ENCODE data around the gene SORBS1. TPM values are rescaled to one million over a fixed set of nuclear protein-coding genes. Genes with fewer than 3 reads are reported as not detected.

The SORBS1 gene
- total RNA-seq, 2 donors from 2014 or later = 17.6 to 150 TPM

DNA sequence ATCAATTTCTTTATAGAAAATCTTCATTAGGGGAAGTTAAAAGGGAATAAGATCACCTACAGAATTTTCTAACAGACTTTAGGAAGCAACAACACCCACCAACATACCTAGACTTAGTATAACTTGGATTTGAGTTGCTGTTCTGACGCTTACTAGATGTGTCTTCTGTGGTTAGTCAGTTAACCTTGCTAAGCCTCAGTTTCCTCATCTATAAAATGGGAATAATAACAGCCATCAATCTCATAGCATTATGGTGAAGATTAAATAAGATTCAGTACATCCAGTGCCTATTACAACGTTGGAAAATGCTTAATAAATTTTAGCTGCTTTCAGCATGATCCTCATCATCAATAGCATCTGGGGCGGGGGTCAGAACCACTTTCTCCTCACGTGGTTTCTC lies 106.2 kb downstream of the SORBS1 start:
- H3K27ac ChIP-seq = no peak overlapping the region
- no peak for TF ChIP-seq CTCF (IDR thresholded peaks at IDR 0.05)
- no peaks in the 10 kb centered on the region for H3K4me1 ChIP-seq
- no peak overlapping the region for H3K9ac ChIP-seq (ENCODE audit: low read depth in 2 of 2, low read length in 2 of 2)
- no peaks in the 10 kb centered on the region for H3K9me3 ChIP-seq
- H3K4me3 ChIP-seq = no peak overlapping the region
- DNase-seq = no peak
- intact Hi-C loops (cut with DNase I) = no loop called here
- H3K36me3 ChIP-seq = no peaks in the 10 kb centered on the region
- no peaks in the 10 kb centered on the region for H3K27me3 ChIP-seq

DNA sequence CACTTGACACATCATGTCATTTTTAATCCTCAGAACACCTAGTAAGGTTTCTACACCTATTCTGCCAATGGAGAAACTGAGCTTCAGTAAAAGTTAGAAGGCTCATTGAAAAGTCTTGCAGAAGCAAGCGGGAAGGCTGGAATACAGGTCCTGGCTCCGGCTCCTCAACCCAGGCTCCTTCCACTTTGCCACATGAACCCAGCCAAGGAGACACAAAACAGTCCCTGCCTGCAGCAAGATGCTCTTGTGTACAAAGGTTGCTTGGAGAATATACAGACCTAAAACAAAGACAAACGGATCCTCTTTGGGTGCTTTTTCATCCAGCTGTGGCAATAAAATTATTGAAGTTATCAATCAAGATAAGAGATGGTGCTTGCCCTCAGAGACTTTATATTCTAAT lies 106.8 kb downstream of the SORBS1 start:
- H3K4me3 ChIP-seq = no peak overlapping the region
- H3K9me3 ChIP-seq = no peaks in the 10 kb centered on the region
- no peak overlapping the region for H3K9ac ChIP-seq (ENCODE audit: low read depth in 2 of 2, low read length in 2 of 2)
- intact Hi-C loops (cut with DNase I) = no loop called here
- H3K36me3 ChIP-seq = no peaks in the 10 kb centered on the region
- no peaks in the 10 kb centered on the region for H3K4me1 ChIP-seq
- TF ChIP-seq CTCF (IDR thresholded peaks at IDR 0.05) = no peak
- H3K27me3 ChIP-seq = no peaks in the 10 kb centered on the region
- no peak overlapping the region for H3K27ac ChIP-seq
- DNase-seq = no peak

GRCh38 chr10:95451568-95452524 lies 109.3 kb downstream of the SORBS1 start:
- H3K4me1 ChIP-seq = no peaks in the 10 kb centered on the region
- no peaks in the 10 kb centered on the region for H3K36me3 ChIP-seq
- no peak overlapping the region for H3K4me3 ChIP-seq
- H3K27me3 ChIP-seq = no peaks in the 10 kb centered on the region
- no peaks in the 10 kb centered on the region for H3K9me3 ChIP-seq
- no peak for DNase-seq
- no peak for TF ChIP-seq CTCF (IDR thresholded peaks at IDR 0.05)
- H3K27ac ChIP-seq = no peak overlapping the region
- H3K9ac ChIP-seq (ENCODE audit: low read depth in 2 of 2, low read length in 2 of 2) = no peak overlapping the region
- intact Hi-C loops (cut with DNase I) = no loop called here

- Histone ChIP-seq H3K36me3 (no peaks in the 10 kb centered on the region), H3K27ac (no peak overlapping the region), H3K9me3 (no peaks in the 10 kb centered on the region), H3K4me1 (no peaks in the 10 kb centered on the region), H3K27me3 (no peaks in the 10 kb centered on the region), H3K4me3 (no peak overlapping the region), H3K9ac (ENCODE audit: low read depth in 2 of 2, low read length in 2 of 2) (no peak overlapping the region)
- TF ChIP-seq CTCF (IDR thresholded peaks at IDR 0.05) = no peak
- intact Hi-C loops (cut with DNase I) = no loop called here
- DNase-seq = no peak
These were observed 110.0 kb downstream of the SORBS1 start for GRCh38 chr10:95451150-95451549.

- Histone ChIP-seq H3K9ac (ENCODE audit: low read depth in 2 of 2, low read length in 2 of 2) (no peak overlapping the region), H3K36me3 (no peaks in the 10 kb centered on the region), H3K9me3 (no peaks in the 10 kb centered on the region), H3K4me3 (no peak overlapping the region), H3K27me3 (no peaks in the 10 kb centered on the region), H3K27ac (no peak overlapping the region), H3K4me1 (no peaks in the 10 kb centered on the region)
- no peak for DNase-seq
- TF ChIP-seq CTCF (IDR thresholded peaks at IDR 0.05) = no peak
- intact Hi-C loops (cut with DNase I) = no loop called here
These were observed 111.0 kb downstream of the SORBS1 start for GRCh38 chr10:95450188-95450587.

Data from colonic mucosa (tissue), 4 donors.